Fibroblast of villous mesenchyme (primary cell): ENCODE measurements around the gene SH2D3A. TPM values are rescaled to one million over a fixed set of nuclear protein-coding genes. Genes with fewer than 3 reads are reported as not detected.

Experiments used
- DNase-seq: peaks from one replicate; pipeline ENCODE4 v3.0.0-alpha.2; 2010; ENCODE audit warnings: low read depth
- H3K4me3 ChIP-seq: 2 replicates; pipeline ENCODE4 v1.5.1; 2011; ENCODE audit warnings: low read depth, mild to moderate bottlenecking, low read length
- total RNA-seq: library from RNA; depleted of rRNA; stranded (reverse); fragments of >200 nt; gene quantifications from 2 replicates; pipeline ENCODE4 v1.2.3, GENCODE V29; 2012
- TF ChIP-seq, protein P1 (sequence below): IDR thresholded peaks from 2 replicates; pipeline ENCODE4 v1.5.1; 2012; ENCODE audit warnings: low read depth, mild to moderate bottlenecking, low read length; ENCODE audit not compliant: insufficient read depth

SH2D3A gene
- total RNA-seq, 1 donor: under 0.01 TPM

DNA sequence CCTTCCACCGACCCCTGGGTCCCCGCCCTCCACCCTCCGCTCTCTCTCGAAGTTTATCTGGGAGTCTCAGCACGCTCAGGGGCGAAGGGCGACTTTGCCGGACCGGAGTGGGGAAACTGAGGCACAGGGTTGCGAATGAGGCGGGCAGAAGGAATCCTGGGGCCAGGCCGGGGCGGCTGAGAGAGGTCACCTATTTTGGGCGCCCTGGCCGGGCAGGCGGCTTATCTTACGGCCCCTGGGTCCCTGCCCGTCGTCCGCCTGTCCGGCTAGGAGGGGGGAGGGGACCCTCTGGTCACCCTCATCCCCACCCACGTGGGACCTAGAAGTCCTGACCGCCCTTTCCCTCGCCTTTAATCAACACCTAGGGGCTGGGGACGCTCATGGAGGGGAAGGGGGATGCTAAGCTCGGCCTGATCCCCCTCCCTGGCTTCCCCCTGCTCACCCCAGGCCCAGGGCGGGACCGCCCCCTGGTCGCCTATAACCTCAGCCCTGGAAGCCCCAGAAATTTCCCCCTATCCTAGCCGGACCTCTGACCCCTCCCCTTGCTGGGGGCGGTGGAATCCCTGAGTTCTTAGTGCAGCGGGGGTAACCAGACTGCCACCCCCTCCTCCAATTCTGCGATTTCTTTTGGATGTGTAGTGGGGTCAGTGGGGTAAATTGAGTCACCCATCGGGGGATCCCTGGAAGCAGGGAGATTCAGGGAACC is 27.2 kb downstream of the SH2D3A start:
- no peak for DNase-seq
- peak overlapping the region; percentile 92 for H3K4me3 ChIP-seq
- TF ChIP-seq, protein P1, sequence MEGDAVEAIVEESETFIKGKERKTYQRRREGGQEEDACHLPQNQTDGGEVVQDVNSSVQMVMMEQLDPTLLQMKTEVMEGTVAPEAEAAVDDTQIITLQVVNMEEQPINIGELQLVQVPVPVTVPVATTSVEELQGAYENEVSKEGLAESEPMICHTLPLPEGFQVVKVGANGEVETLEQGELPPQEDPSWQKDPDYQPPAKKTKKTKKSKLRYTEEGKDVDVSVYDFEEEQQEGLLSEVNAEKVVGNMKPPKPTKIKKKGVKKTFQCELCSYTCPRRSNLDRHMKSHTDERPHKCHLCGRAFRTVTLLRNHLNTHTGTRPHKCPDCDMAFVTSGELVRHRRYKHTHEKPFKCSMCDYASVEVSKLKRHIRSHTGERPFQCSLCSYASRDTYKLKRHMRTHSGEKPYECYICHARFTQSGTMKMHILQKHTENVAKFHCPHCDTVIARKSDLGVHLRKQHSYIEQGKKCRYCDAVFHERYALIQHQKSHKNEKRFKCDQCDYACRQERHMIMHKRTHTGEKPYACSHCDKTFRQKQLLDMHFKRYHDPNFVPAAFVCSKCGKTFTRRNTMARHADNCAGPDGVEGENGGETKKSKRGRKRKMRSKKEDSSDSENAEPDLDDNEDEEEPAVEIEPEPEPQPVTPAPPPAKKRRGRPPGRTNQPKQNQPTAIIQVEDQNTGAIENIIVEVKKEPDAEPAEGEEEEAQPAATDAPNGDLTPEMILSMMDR: no peak

DNA sequence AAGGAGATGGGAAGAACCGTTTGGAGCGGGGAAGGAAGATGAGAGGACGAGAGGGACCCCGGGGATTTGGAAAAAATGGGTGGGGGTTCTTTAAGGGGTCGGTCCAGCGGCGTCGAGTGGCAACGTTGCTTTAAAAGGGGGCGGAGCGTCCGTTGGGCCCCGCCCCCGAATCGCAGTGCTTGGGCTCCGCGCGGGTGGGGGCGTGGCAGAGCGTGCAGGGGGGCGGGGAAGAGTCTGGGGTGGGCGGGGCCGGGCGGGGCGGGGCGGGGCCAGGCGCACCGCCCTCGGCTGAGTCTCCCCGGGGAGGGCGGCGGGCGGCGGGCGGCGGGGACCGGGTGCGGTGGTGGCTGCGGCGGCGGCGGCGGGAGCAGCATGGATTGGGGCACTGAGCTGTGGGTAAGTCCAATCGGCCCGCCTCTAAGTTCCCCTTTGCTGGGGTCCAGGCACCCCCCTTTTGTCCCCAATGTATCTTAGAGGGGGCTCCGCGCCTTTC is 27.8 kb downstream of the SH2D3A start, which contains the start of gene TRIP10:
TRIP10 (plus strand) TSS at position 291 of the 493 bp plus-strand sequence; CDS start at position 373, 82 bp downstream.
- TF ChIP-seq, protein P1: no peak

DNA sequence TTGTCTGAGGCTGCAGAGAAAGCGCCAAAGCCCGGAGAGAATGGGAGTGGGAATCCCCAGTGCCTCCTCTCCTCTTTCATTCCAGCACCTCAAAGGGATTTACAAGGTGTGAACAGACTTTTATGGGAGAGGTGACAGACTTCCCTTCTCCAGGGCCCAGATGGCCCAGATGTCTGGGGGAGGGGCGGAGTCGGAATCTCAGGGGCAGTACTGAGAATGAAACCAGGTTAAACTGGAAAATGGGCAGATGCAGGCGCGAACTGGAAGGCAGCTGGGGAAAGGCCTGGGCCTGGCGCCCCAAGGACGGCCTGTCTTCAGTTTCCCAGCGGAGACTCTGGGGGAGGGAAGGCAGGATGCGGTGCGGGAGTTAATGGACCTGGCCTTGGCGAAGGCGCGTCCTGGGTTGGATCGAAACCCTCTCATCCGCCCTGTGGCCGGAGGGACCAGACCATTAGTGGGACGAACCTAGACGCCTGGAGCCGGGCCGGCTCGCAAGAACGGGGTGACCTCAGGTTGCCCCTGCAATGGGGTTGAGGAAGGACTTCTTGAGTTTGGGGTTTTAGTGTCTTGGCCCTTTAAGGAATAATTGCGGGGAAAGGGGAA is 28.3 kb downstream of the SH2D3A start:
- peak overlapping the region; percentile 55 for H3K4me3 ChIP-seq
- TF ChIP-seq, protein P1: no peak
- no peak for DNase-seq

More for the DNA sequence above, 27.8 kb downstream of the SH2D3A start, which contains the start of gene TRIP10:
- peak; percentile 85 for DNase-seq
- peak within 1 kb of the TSS; percentile 92 for H3K4me3 ChIP-seq

DNA sequence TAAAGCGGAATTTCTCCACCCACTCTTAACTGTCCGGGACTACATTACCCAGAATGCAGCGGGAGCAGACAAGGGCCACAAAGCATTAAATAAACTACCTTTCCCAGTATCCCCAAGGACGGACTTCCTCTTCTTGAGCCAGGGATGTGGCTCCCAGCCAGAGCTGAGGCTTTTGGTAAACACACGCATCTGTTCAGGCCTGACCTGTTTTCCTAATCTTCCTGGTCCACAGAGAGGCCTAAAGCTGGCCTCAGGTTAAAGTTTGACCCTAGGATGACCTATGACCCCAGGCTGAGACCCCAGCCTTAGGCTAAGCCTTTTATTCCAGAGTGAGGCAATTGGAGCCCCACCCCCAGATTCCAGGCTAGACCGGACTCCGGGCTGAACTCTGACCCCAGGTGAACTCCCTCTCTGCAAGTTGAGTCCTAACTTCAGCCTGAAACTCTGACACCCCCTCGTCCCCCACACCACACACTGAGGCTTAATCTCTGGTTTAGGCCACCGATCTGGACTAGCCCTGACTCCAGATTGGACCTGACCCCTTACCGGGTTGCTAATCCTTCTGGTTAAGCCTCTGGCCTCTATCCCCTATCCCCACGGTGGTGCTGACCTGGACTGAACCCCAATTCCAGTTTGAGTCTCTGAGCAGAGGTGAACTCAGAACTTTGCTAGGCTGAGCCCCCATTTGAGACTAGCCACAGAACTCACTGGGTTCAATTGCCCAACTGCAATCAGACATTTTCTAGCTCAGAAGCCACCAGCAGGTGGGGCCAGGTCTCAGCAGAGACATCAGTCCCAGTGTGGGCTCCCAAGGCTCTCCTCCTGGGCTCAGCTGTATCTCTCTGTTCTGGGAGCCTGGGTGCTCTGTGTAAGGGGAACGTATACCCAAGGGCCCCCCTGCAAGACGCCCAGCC is 29.1 kb downstream of the SH2D3A start:
- TF ChIP-seq, protein P1: peak; percentile 74
- no peak overlapping the region for H3K4me3 ChIP-seq
- peak; percentile 87 for DNase-seq

DNA sequence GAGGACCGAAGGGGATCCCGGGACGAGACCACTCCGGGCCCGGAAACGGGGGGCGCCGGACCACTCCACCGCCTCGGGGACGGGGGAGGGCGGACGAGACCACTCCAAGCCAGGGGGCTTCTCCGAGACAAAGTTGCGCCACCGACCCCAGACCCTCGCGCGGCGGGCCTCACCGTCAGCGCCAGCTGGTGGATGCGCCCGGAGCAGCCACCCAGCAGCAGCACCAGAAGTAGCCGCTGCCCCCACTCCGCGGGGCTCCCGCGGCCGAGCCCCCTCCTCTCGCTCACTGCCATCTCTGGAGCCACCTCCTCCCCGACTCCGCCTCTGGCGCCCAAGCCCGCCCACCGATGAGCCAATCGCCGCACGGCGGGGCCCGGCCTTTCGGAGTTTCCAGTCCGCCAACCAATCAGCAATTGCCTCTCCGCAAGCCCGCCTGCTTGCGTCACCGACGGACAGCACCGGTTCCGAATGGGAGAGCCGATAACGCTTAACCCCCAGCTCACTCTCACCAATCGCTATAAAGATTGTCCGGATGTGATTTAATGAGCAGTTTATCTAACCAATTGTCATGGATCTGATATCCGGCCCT is 29.9 kb downstream of the SH2D3A start, which contains the start of gene GPR108:
GPR108 (minus strand) TSS at position 297 of the 589 bp plus-strand sequence; CDS start at position 293, 4 bp downstream.
- DNase-seq: peak; percentile 100
- H3K4me3 ChIP-seq: peak within 1 kb of the TSS; percentile 97
- TF ChIP-seq, protein P1: no peak

DNA sequence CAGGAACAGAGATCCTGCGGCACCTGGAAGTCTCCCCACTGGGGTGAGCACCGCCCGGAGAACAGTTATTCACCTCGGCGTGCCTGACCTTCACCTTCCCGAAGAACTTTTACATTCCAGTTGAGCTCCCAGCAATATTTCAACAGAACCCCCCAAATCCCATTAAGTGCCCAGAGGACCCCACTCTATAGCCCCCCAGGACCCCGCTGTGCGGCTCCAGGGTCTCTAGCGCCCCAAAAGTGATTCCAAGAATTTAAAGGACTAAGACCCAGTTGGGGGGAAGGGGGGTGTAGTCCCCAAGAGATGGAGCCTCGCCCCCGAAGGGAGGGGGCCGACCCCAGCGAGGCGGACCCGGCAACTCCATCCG is 30.3 kb downstream of the SH2D3A start:
- DNase-seq: no peak
- H3K4me3 ChIP-seq: peak overlapping the region; percentile 97
- TF ChIP-seq, protein P1: peak; percentile 5
